Endothelial cell of umbilical vein (primary cell): Measurements from ENCODE around the gene FIS1. TPM values are rescaled to one million over a fixed set of nuclear protein-coding genes. Genes with fewer than 3 reads are reported as not detected.

Experiments used
- BruUV-seq: library from RNA; stranded (reverse); fragments of 400-500 nt; replicated peaks from 2 replicates; lab custom pipeline; 2021; lab: Mats Ljungman, UMichigan
- CTCF ChIA-PET: fragments of 300-600, 350-600 bp; sonication (Branson Sonifier 250); formaldehyde crosslinking; loops from one replicate; lab custom pipeline; 2021; ENCODE audit warnings: antibody characterized with exemption, inconsistent platforms; lab: Charles Lee
- POLR2A ChIA-PET: fragments of 300-600, 350-600 bp; sonication (Branson Sonifier 250); formaldehyde crosslinking; loops from one replicate; lab custom pipeline; 2021; ENCODE audit warnings: antibody characterized with exemption, inconsistent platforms; lab: Charles Lee
- DNase-seq: peaks from one replicate; pipeline ENCODE4 v3.0.0-alpha.2; 2011; ENCODE audit warnings: low read depth, low spot score
- FAIRE-seq: peaks from 2 replicates; lab custom pipeline; 2011; peaks lifted over from hg19 to GRCh38; lab: Jason Lieb, UNC
- H2AFZ ChIP-seq: 2 replicates; pipeline ENCODE4 v1.6.0; 2012; ENCODE audit warnings: low read depth, low read length, control low read depth, inconsistent platforms
- H3K27ac ChIP-seq: 2 replicates; pipeline ENCODE4 v1.5.1; 2011; ENCODE audit warnings: low read depth, mild to moderate bottlenecking, control low read depth, low read length, moderate library complexity; ENCODE audit not compliant: insufficient read depth
- H3K27me3 ChIP-seq, 2 experiments: 2 replicates each; pipeline versions ENCODE4 v1.6.0 to v1.6.1; 2011; ENCODE audit warnings: low read length in 2 of 2, mixed read lengths in 1 of 2; ENCODE audit not compliant: control insufficient read depth in 2 of 2, insufficient read depth in 2 of 2
- H3K36me3 ChIP-seq, 2 experiments: 2 replicates in 1 of 2; 3 replicates in 1 of 2; pipeline ENCODE4 v1.5.1; 2011; ENCODE audit warnings: low read length in 2 of 2, mild to moderate bottlenecking in 1 of 2, moderate library complexity in 1 of 2; ENCODE audit not compliant: control insufficient read depth in 2 of 2, insufficient read depth in 2 of 2; ENCODE audit errors: extremely low read depth in 1 of 2
- H3K4me1 ChIP-seq: 3 replicates; pipeline ENCODE4 v1.5.1; 2011; ENCODE audit warnings: mild to moderate bottlenecking, low read length; ENCODE audit not compliant: control insufficient read depth, insufficient read depth; ENCODE audit errors: extremely low read depth
- H3K4me2 ChIP-seq: 2 replicates; pipeline ENCODE4 v1.6.1; 2011; ENCODE audit warnings: low read length, control low read depth, mixed read lengths; ENCODE audit not compliant: insufficient read depth
- H3K4me3 ChIP-seq, 3 experiments: fragments of 200-600 bp in 1 of 3; sonication (generic), shearing (Covaris generic) in 1 of 3; replicated peaks in 1 of 3; 2 replicates each; pipeline ENCODE4 v1.5.1; 2011 to 2016; ENCODE audit warnings: control low read depth in 3 of 3, low read length in 3 of 3, mild to moderate bottlenecking in 2 of 3, inconsistent platforms in 1 of 3, low read depth in 1 of 3, moderate library complexity in 1 of 3; ENCODE audit not compliant: insufficient read depth in 1 of 3
- H3K79me2 ChIP-seq: 2 replicates; pipeline ENCODE4 v1.6.0; 2012; ENCODE audit warnings: low read length, inconsistent platforms; ENCODE audit not compliant: control insufficient read depth, insufficient read depth
- H3K9ac ChIP-seq: replicated peaks from 2 replicates; pipeline ENCODE3; 2011; ENCODE audit warnings: low read length, control low read depth; ENCODE audit not compliant: insufficient read depth; ENCODE audit errors: extremely low read depth
- H3K9me1 ChIP-seq: replicated peaks from 3 replicates; pipeline ENCODE4 v1.6.0; 2011; ENCODE audit warnings: mild to moderate bottlenecking, low read length; ENCODE audit not compliant: control insufficient read depth, insufficient read depth; ENCODE audit errors: extremely low read depth
- H3K9me3 ChIP-seq: replicated peaks from 2 replicates; pipeline ENCODE4 v1.5.1; 2012; ENCODE audit warnings: low read length, inconsistent platforms; ENCODE audit not compliant: control insufficient read depth, insufficient read depth
- H4K20me1 ChIP-seq: replicated peaks from 2 replicates; pipeline ENCODE3; 2011; ENCODE audit warnings: mild to moderate bottlenecking, low read length; ENCODE audit not compliant: control insufficient read depth, insufficient read depth; ENCODE audit errors: extremely low read depth
- FOS ChIP-seq: IDR thresholded peaks from 2 replicates; pipeline ENCODE4 v1.6.1; 2011; ENCODE audit warnings: mild to moderate bottlenecking, low read length, moderate library complexity, borderline replicate concordance; ENCODE audit not compliant: insufficient read depth
- GATA2 ChIP-seq: IDR thresholded peaks from 2 replicates; pipeline ENCODE4 v1.7.0; 2011; ENCODE audit warnings: low read depth, mild to moderate bottlenecking, moderate library complexity, mixed read lengths, low read length; ENCODE audit not compliant: insufficient read length, insufficient read depth
- JUN ChIP-seq: IDR thresholded peaks from 2 replicates; pipeline ENCODE4 v1.6.1; 2011; ENCODE audit warnings: borderline replicate concordance, low read depth; ENCODE audit not compliant: insufficient read length, insufficient read depth
- MYC ChIP-seq: IDR thresholded peaks from one replicate; pipeline ENCODE4 v1.6.1; 2011; ENCODE audit warnings: mild to moderate bottlenecking, low read depth, low read length
- dilution Hi-C: fragments of 300-500 bp; cut with MboI; formaldehyde crosslinking; loops from one replicate; pipeline ENCODE4 v1.15.0; 2019; ENCODE audit warnings: low sequenced_read_pairs; ENCODE audit not compliant: extremely low pct_ligation_motif_present
- intact Hi-C: fragments of 100-400 bp; cut with micrococcal nuclease; formaldehyde crosslinking; loops from one replicate; pipeline ENCODE4 v1.10.0; 2022
- polyA plus RNA-seq, 4 experiments: library from polyadenylated mRNA; depleted of rRNA in 3 of 4; stranded (reverse) in 3 of 4; unstranded in 1 of 4; fragments of >200 nt; gene quantifications; 2 replicates each; pipeline versions ENCODE4 v1.2.1 to v1.2.3, GENCODE V29; 2011 to 2012; ENCODE audit warnings: missing spikeins in 1 of 4
- total RNA-seq: library from RNA; stranded (reverse); gene quantifications from 2 replicates; pipeline ENCODE4 v1.2.3, GENCODE V29; 2021
- TF ChIP-seq, protein P1 (sequence below), 2 donors: IDR thresholded peaks; 1 replicate in 1 of 2; 2 replicates in 1 of 2; pipeline ENCODE4 v1.5.1; 2011; ENCODE audit warnings: low read length in 2 of 2, mild to moderate bottlenecking in 2 of 2, moderate library complexity in 2 of 2, control low read depth in 1 of 2, inconsistent platforms in 1 of 2, low read depth in 1 of 2; ENCODE audit not compliant: insufficient read depth in 1 of 2; ENCODE audit errors: extremely low read depth in 1 of 2
- TF ChIP-seq, protein P2 (sequence below): IDR thresholded peaks from 2 replicates; pipeline ENCODE4 v1.6.1; 2011; ENCODE audit not compliant: insufficient read depth, insufficient read length

FIS1 gene
- total and polyA plus RNA-seq, 2 donors (not counting 3 experiments of a cell fraction or from before 2014, with no cell fraction given) = 132 to 330 TPM

DNA sequence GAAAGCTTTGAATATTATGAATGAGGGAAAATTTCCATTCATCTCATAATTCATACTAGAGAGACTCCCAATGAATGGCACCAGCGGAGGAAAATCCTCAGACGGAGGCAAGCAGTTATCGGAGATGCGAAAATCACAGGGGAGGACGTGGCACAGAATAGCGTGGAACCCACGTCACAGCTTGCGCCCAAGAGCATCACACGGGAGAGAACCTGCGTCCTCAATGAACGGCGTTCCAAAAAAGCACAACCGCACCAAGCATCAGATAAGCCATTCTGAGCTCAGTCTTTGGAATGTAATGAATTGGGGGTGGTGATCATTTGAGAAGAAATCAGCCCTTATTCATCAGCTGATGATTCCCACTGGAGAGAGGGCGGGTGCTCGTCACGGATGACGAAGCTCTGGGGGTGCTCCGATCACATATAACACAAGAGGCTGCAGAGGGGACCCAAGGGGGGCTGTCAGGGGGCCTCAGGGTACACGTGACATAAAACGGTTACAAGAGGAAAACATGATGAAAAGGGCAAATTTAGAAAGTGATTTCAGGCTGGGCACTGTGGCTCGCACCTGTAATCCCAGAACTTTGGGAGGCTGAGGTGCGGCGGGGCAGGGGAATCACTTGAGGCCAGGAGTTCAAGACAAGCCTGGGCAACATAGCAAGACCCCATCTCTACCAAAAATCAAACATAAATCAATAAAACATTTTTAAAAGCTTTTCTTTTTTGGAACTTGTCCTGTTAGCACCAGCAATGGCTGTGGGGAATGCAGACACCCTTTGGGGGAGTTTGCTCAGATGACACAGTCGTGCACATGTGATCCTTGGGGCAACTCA lies 33.8 kb upstream of the FIS1 start:
- no TSS peak for BruUV-seq
- POLR2A ChIA-PET = no interaction called here
- no peaks in the 10 kb centered on the region for H3K79me2 ChIP-seq

More for the DNA sequence above, 33.8 kb upstream of the FIS1 start:
- FAIRE-seq (no peak), DNase-seq (no peak)
- Histone ChIP-seq H3K27ac (no peak overlapping the region), H3K36me3 (no peaks in the 10 kb centered on the region), H3K4me2 (no peak overlapping the region), H3K27me3 (peaks cover 0 to 2% of the 10 kb centered on the region in 2 experiments), H3K9me3 (no peaks in the 10 kb centered on the region), H3K4me3 (no peak overlapping the region), H3K9ac (no peak overlapping the region), H3K4me1 (no peaks in the 10 kb centered on the region), H2AFZ (no peak overlapping the region), H3K9me1 (no peaks in the 10 kb centered on the region), H4K20me1 (no peaks in the 10 kb centered on the region)
- CTCF ChIA-PET = interaction anchor here (0.6 to 6.6 kb wide), 6 partner anchors 13 to 201 kb away, joined by 3 to 29 read pairs (median 10); partner anchors contain the start of gene CLDN15
- intact Hi-C loops (no loop called here), dilution Hi-C loops (no loop called here)
- TF ChIP-seq JUN (no peak), MYC (no peak), GATA2 (no peak), FOS (no peak)
- TF ChIP-seq, protein P1, sequence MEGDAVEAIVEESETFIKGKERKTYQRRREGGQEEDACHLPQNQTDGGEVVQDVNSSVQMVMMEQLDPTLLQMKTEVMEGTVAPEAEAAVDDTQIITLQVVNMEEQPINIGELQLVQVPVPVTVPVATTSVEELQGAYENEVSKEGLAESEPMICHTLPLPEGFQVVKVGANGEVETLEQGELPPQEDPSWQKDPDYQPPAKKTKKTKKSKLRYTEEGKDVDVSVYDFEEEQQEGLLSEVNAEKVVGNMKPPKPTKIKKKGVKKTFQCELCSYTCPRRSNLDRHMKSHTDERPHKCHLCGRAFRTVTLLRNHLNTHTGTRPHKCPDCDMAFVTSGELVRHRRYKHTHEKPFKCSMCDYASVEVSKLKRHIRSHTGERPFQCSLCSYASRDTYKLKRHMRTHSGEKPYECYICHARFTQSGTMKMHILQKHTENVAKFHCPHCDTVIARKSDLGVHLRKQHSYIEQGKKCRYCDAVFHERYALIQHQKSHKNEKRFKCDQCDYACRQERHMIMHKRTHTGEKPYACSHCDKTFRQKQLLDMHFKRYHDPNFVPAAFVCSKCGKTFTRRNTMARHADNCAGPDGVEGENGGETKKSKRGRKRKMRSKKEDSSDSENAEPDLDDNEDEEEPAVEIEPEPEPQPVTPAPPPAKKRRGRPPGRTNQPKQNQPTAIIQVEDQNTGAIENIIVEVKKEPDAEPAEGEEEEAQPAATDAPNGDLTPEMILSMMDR (IDR thresholded peaks at IDR 0.05; ENCODE audit: extremely low read depth in 1 of 2, insufficient read depth in 1 of 2, low read depth in 1 of 2, low read length in 2 of 2) = no peak
- TF ChIP-seq, protein P2, sequence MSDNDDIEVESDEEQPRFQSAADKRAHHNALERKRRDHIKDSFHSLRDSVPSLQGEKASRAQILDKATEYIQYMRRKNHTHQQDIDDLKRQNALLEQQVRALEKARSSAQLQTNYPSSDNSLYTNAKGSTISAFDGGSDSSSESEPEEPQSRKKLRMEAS = no peak
